HCT116 (cell line): ENCODE measurements around the gene TBC1D16. TPM values are rescaled to one million over a fixed set of nuclear protein-coding genes. Genes with fewer than 3 reads are reported as not detected.

ENCODE experiments used
- ATAC-seq: fragments of 200-7000 bp; cut with Tn5 transposase; 2 replicates; pipeline ENCODE4 v1.9.1; 2020; ENCODE audit warnings: mild to moderate bottlenecking, moderate library complexity
- BruUV-seq: library from RNA; stranded (reverse); fragments of 400-500 nt; replicated peaks from 2 replicates; lab custom pipeline; 2021; lab: Mats Ljungman, UMichigan
- CTCF ChIA-PET: fragments of 300-600 bp; sonication (Branson Sonifier 250); formaldehyde crosslinking; loops from one replicate; lab custom pipeline; 2021; ENCODE audit warnings: antibody characterized with exemption; lab: Charles Lee
- POLR2A ChIA-PET: fragments of 300-600, 350-600 bp; sonication (Branson Sonifier 250); formaldehyde crosslinking; loops from one replicate; lab custom pipeline; 2021; ENCODE audit warnings: antibody characterized with exemption; lab: Charles Lee
- RAD21 ChIA-PET, 2 experiments: fragments of 300-600 bp; sonication (Branson Sonifier 250); formaldehyde crosslinking; loops; one replicate each; lab custom pipeline; 2023; ENCODE audit warnings: low total read pairs in 2 of 2; ENCODE audit not compliant: uncharacterized antibody in 2 of 2, unreplicated experiment in 2 of 2, low non-redundant PET in 1 of 2; lab: Charles Lee
- DNase-seq: peaks from one replicate; pipeline ENCODE4 v3.0.0-alpha.2; 2010; ENCODE audit warnings: low read depth, low spot score
- H2AFZ ChIP-seq: fragments of 200-600 bp; shearing (Covaris generic), sonication (generic); 2 replicates; pipeline ENCODE4 v1.6.1; 2017; ENCODE audit warnings: low read depth, mixed run types, mixed read lengths, antibody characterized with exemption, low read length; ENCODE audit not compliant: poor library complexity, severe bottlenecking
- H3K27ac ChIP-seq: 2 replicates; pipeline ENCODE4 v1.5.1; 2012; ENCODE audit warnings: low read depth, low read length
- H3K27me3 ChIP-seq: fragments of 200-600 bp; sonication (generic); 2 replicates; pipeline ENCODE4 v1.6.1; 2016; ENCODE audit warnings: mixed run types, low read length, mixed read lengths; ENCODE audit not compliant: insufficient read depth
- H3K36me3 ChIP-seq, 2 experiments: fragments of 200-500 bp in 1 of 2; fragments of 200-600 bp in 1 of 2; sonication (Bioruptor generic) in 1 of 2; sonication (generic) in 1 of 2; 2 replicates each; pipeline versions ENCODE4 v1.5.1 to v1.6.1; 2014 to 2016; ENCODE audit warnings: low read length in 2 of 2, inconsistent platforms in 1 of 2, mixed read lengths in 1 of 2, mixed run types in 1 of 2; ENCODE audit not compliant: insufficient read depth in 2 of 2, control insufficient read depth in 1 of 2
- H3K4me1 ChIP-seq, 2 experiments: fragments of 200-600 bp in 1 of 2; sonication (generic) in 1 of 2; 2 replicates each; pipeline versions ENCODE4 v1.5.1 to v1.6.1; 2012 to 2017; ENCODE audit warnings: low read length in 2 of 2, inconsistent platforms in 1 of 2, mild to moderate bottlenecking in 1 of 2, mixed read lengths in 1 of 2, mixed run types in 1 of 2, moderate library complexity in 1 of 2; ENCODE audit not compliant: insufficient read depth in 2 of 2, control insufficient read depth in 1 of 2
- H3K4me2 ChIP-seq: fragments of 200-600 bp; sonication (generic); 2 replicates; pipeline ENCODE4 v1.6.1; 2017; ENCODE audit warnings: mixed run types, low read length, mixed read lengths
- H3K4me3 ChIP-seq, 2 experiments: fragments of 200-600 bp in 1 of 2; sonication (generic) in 1 of 2; replicated peaks in 1 of 2; 2 replicates each; pipeline ENCODE4 v1.5.1; 2011 to 2016; ENCODE audit warnings: low read length in 2 of 2, control low read depth in 1 of 2, low read depth in 1 of 2, mild to moderate bottlenecking in 1 of 2, mixed read lengths in 1 of 2, mixed run types in 1 of 2
- H3K79me2 ChIP-seq: fragments of 200-600 bp; sonication (generic); 2 replicates; pipeline ENCODE4 v1.6.1; 2017; ENCODE audit warnings: mild to moderate bottlenecking, mixed run types, low read length, moderate library complexity, mixed read lengths; ENCODE audit not compliant: insufficient read depth
- H3K9ac ChIP-seq: fragments of 200-600 bp; sonication (generic); 2 replicates; pipeline ENCODE4 v1.6.1; 2016; ENCODE audit warnings: low read length, mixed read lengths
- H3K9me2 ChIP-seq: fragments of 200-600 bp; sonication (generic), shearing (Covaris generic); 2 replicates; pipeline ENCODE4 v1.6.1; 2017; ENCODE audit warnings: mixed run types, mild to moderate bottlenecking, moderate library complexity; ENCODE audit not compliant: insufficient read depth
- H3K9me3 ChIP-seq, 2 experiments: fragments of 200-500 bp in 1 of 2; fragments of 200-600 bp in 1 of 2; sonication (Bioruptor generic) in 1 of 2; sonication (generic) in 1 of 2; 2 replicates each; pipeline ENCODE4 v1.6.1; 2014 to 2017; ENCODE audit warnings: low read length in 2 of 2, mixed read lengths in 2 of 2, inconsistent platforms in 1 of 2, low read depth in 1 of 2, mild to moderate bottlenecking in 1 of 2, mixed run types in 1 of 2, moderate library complexity in 1 of 2; ENCODE audit not compliant: control insufficient read depth in 1 of 2, insufficient read depth in 1 of 2
- H4K20me1 ChIP-seq: fragments of 200-600 bp; sonication (generic), shearing (Covaris generic); 2 replicates; pipeline ENCODE4 v1.6.1; 2017; ENCODE audit warnings: mixed run types, mild to moderate bottlenecking, moderate library complexity; ENCODE audit not compliant: insufficient read depth
- ATF3 ChIP-seq: IDR thresholded peaks from 2 replicates; pipeline ENCODE4 v1.6.1; 2012
- CEBPB ChIP-seq: IDR thresholded peaks from 2 replicates; pipeline ENCODE4 v1.6.1; 2012; ENCODE audit warnings: low read depth
- CTCF ChIP-seq, 3 experiments: fragments of 200-600 bp in 1 of 3; sonication (generic) in 1 of 3; IDR thresholded peaks in 2 of 3; conservative IDR thresholded peaks in 1 of 3; 2 replicates each; pipeline ENCODE4 v1.5.1; 2012 to 2017; ENCODE audit warnings: low read depth in 2 of 3, low read length in 2 of 3, antibody characterized with exemption in 1 of 3, borderline replicate concordance in 1 of 3, control low read depth in 1 of 3, mild to moderate bottlenecking in 1 of 3, mixed read lengths in 1 of 3, mixed run types in 1 of 3, moderate library complexity in 1 of 3; ENCODE audit not compliant: insufficient read depth in 1 of 3
- EGR1 ChIP-seq: IDR thresholded peaks from 2 replicates; pipeline ENCODE4 v1.6.1; 2012; ENCODE audit warnings: low read depth
- ELF1 ChIP-seq: IDR thresholded peaks from 2 replicates; pipeline ENCODE4 v1.6.1; 2012; ENCODE audit warnings: low read depth, borderline replicate concordance
- EZH2 ChIP-seq: fragments of 200-600 bp; sonication (generic); IDR thresholded peaks from 2 replicates; pipeline ENCODE4 v1.6.1; 2017; ENCODE audit warnings: antibody characterized with exemption, mixed run types
- EZH2phosphoT487 ChIP-seq: fragments of 200-600 bp; IDR thresholded peaks from 2 replicates; pipeline ENCODE4 v1.6.1; 2018; ENCODE audit warnings: antibody characterized with exemption, borderline replicate concordance
- FOSL1 ChIP-seq: IDR thresholded peaks from 2 replicates; pipeline ENCODE4 v1.6.1; 2012; ENCODE audit warnings: low read depth
- JUND ChIP-seq: IDR thresholded peaks from 2 replicates; pipeline ENCODE4 v1.6.1; 2012
- POLR2AphosphoS5 ChIP-seq: IDR thresholded peaks from 2 replicates; pipeline ENCODE4 v1.6.1; 2011; ENCODE audit warnings: mild to moderate bottlenecking, low read depth, low read length, moderate library complexity
- RAD21 ChIP-seq: IDR thresholded peaks from 2 replicates; pipeline ENCODE4 v1.6.1; 2012; ENCODE audit warnings: low read depth, mild to moderate bottlenecking
- SP1 ChIP-seq: IDR thresholded peaks from 2 replicates; pipeline ENCODE4 v1.6.1; 2012; ENCODE audit warnings: low read depth
- SRF ChIP-seq: IDR thresholded peaks from 2 replicates; pipeline ENCODE4 v1.6.1; 2012; ENCODE audit warnings: low read depth
- TCF7L2 ChIP-seq: IDR thresholded peaks from 2 replicates; pipeline ENCODE4 v1.7.0; 2011; ENCODE audit warnings: borderline replicate concordance, inconsistent platforms; ENCODE audit not compliant: insufficient read depth, insufficient read length; ENCODE audit errors: extremely low read depth
- YY1 ChIP-seq: IDR thresholded peaks from 2 replicates; pipeline ENCODE4 v1.6.1; 2011; ENCODE audit warnings: low read length, low read depth, moderate library complexity, mild to moderate bottlenecking; ENCODE audit not compliant: insufficient replicate concordance; ENCODE audit errors: extremely low read depth
- ZBTB33 ChIP-seq: IDR thresholded peaks from 2 replicates; pipeline ENCODE4 v1.6.1; 2011; ENCODE audit warnings: mild to moderate bottlenecking, low read length, moderate library complexity; ENCODE audit not compliant: insufficient replicate concordance; ENCODE audit errors: extremely low read depth
- ZFX ChIP-seq: fragments of 450-650 bp; IDR thresholded peaks from 2 replicates; pipeline ENCODE4 v1.6.1; 2017
- ZNF274 ChIP-seq: fragments of 200-500 bp; sonication (Bioruptor generic); IDR thresholded peaks from 2 replicates; pipeline ENCODE4 v1.6.1; 2014; ENCODE audit warnings: mild to moderate bottlenecking, low read depth, low read length, inconsistent platforms
- intact Hi-C: fragments of 100-400 bp; cut with micrococcal nuclease; formaldehyde crosslinking; loops from 2 replicates; pipeline ENCODE4 v1.10.0; 2022
- total RNA-seq: library from RNA; stranded (reverse); gene quantifications from one replicate; pipeline ENCODE4 v1.2.1, GENCODE V29; 2021; ENCODE audit not compliant: unreplicated experiment

TBC1D16 gene
- total RNA-seq, 1 experiment from 2014 or later = 31.1 TPM

GRCh38 chr17:79955691-79956440 lies 79.8 kb downstream of the TBC1D16 start:
- Histone ChIP-seq H3K4me1 (no peaks in the 10 kb centered on the region), H4K20me1 (no peaks in the 10 kb centered on the region), H2AFZ (no peak overlapping the region), H3K79me2 (no peaks in the 10 kb centered on the region), H3K9me3 (no peaks in the 10 kb centered on the region; a peak in 2 of 4 replicates), H3K9ac (no peak overlapping the region), H3K27ac (no peak overlapping the region), H3K4me2 (no peak overlapping the region), H3K27me3 (no peaks in the 10 kb centered on the region), H3K36me3 (no peaks in the 10 kb centered on the region), H3K9me2 (no peaks in the 10 kb centered on the region), H3K4me3 (no peak overlapping the region)
- no TSS peak for BruUV-seq
- RAD21 ChIA-PET = no interaction called here
- TF ChIP-seq FOSL1 (no peak), SP1 (no peak), YY1 (no peak), EGR1 (no peak), CTCF (IDR thresholded peaks at IDR 0.05 in 2 of 3, conservative IDR thresholded peaks at IDR 0.05 in 1 of 3; ENCODE audit: borderline replicate concordance in 1 of 3, insufficient read depth in 1 of 3, low read depth in 2 of 3, low read length in 2 of 3) (no peak), SRF (no peak), ZFX (no peak), EZH2phosphoT487 (no peak), CEBPB (no peak), ELF1 (no peak), JUND (no peak), ATF3 (no peak), RAD21 (no peak), POLR2AphosphoS5 (no peak), EZH2 (no peak), TCF7L2 (no peak), ZNF274 (no peak), ZBTB33 (no peak)
- POLR2A ChIA-PET = no interaction called here
- ATAC-seq = no peak
- DNase-seq = no peak
- CTCF ChIA-PET = interaction anchor here (0.9 kb wide), 1 partner anchor 18 kb away, joined by 3 read pairs; no protein-coding TSS in a partner anchor
- intact Hi-C loops = no loop called here
